Mesodermal cell (in vitro differentiated cells): ENCODE results near the gene VSIG2.
A peak's percentile ranks its signal among the peaks of the same experiment; 100 is the strongest.

Experiments used
- H3K27ac ChIP-seq: 2 replicates; pipeline ENCODE4 v1.7.0; 2013; ENCODE audit warnings: mild to moderate bottlenecking, low read depth, low read length, moderate library complexity; ENCODE audit not compliant: severe bottlenecking
- H3K36me3 ChIP-seq: 2 replicates; pipeline ENCODE4 v1.7.1; 2013; ENCODE audit warnings: mild to moderate bottlenecking, low read length, moderate library complexity; ENCODE audit not compliant: control insufficient read depth, insufficient read depth
- H3K4me1 ChIP-seq: one replicate; pipeline ENCODE4 v1.7.1; 2013; ENCODE audit warnings: mild to moderate bottlenecking, low read length; ENCODE audit not compliant: insufficient read depth, control insufficient read depth, poor library complexity, severe bottlenecking
- H3K4me3 ChIP-seq: 2 replicates; pipeline ENCODE4 v1.7.0; 2013; ENCODE audit warnings: low read length, control low read depth, mild to moderate bottlenecking; ENCODE audit not compliant: insufficient read depth, poor library complexity, severe bottlenecking; ENCODE audit errors: extremely low read depth
- H3K9me3 ChIP-seq: 2 replicates; pipeline ENCODE4 v1.7.1; 2013; ENCODE audit warnings: mild to moderate bottlenecking, low read length, moderate library complexity; ENCODE audit not compliant: control insufficient read depth
- WGBS, 2 experiments: methylation state at CpG; one replicate each; pipeline ENCODE4 v1.1.5; 2013; ENCODE audit warnings: missing lambda C conversion rate in 2 of 2; ENCODE audit not compliant: insufficient coverage in 2 of 2; 5-methylcytosine and 5-hydroxymethylcytosine counted together

The VSIG2 gene

DNA sequence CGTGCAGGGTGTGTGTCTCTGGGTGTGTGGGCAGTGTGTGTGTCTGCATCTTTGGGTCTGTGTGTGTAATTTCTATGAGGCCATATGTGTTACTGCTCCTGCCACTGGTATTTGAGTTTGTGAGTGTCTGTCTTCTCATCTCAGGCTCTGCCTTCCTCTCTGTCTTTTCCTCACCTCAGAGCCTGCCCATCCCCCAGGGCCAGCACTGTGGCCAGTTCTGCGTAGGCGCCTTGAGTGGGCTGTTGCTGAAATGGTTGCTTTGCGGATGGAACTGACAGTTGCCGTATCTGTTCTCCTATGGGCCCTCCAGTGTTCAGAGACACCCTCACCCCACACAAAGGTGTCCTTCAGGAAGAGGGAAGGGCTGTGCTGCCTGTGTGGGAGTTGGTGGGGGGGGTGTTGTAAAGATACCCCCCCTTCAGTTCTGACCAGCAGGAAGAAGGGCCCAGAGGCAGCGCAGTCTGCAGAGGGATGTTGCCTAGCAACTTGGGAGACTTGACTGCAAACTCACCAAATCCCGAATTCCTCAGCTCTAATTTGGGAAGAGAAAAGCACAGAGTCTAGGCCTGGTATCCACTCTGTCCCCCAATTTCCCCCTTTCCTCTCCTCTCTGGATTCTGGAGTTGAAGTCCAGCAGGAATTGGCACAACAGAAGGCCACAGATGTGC is 14.3 kb downstream of the VSIG2 start:
- WGBS, 2 experiments = 28 to 42% methylated on average over 2 of the region's 7 CpGs

DNA sequence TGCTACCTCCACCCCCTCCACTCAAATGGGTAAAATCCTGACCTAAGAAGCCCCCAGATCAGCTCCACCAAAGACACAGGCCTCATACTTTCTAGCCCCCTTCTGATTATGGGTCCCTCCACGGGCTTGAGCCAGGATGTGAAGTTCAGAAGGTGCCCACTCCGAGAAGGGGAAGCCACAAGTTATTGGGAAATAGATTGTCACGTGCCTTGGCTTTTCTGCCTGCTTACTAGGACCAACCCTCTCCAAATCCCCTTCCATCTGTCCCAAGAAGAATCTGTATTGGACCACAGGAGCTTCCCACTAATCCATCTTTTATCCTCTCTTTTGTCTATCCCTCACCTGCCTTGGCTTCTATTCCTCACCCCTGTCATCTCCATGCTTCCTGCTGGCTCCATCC is 15.3 kb downstream of the VSIG2 start:
- H3K36me3 ChIP-seq = no peaks in the 10 kb centered on the region
- H3K4me1 ChIP-seq = peaks cover 15% of the 10 kb centered on the region
- no peaks in the 10 kb centered on the region for H3K9me3 ChIP-seq
- H3K4me3 ChIP-seq = no peak overlapping the region
- 90 to 92% methylated on average over 2 to 3 of the region's 3 CpGs for WGBS, 2 experiments
- no peak overlapping the region for H3K27ac ChIP-seq

More for the DNA sequence above, 14.3 kb downstream of the VSIG2 start:
- no peak overlapping the region for H3K27ac ChIP-seq
- peaks cover 4% of the 10 kb centered on the region for H3K36me3 ChIP-seq
- H3K4me1 ChIP-seq = peaks cover 18% of the 10 kb centered on the region
- H3K9me3 ChIP-seq = no peaks in the 10 kb centered on the region
- no peak overlapping the region for H3K4me3 ChIP-seq

DNA sequence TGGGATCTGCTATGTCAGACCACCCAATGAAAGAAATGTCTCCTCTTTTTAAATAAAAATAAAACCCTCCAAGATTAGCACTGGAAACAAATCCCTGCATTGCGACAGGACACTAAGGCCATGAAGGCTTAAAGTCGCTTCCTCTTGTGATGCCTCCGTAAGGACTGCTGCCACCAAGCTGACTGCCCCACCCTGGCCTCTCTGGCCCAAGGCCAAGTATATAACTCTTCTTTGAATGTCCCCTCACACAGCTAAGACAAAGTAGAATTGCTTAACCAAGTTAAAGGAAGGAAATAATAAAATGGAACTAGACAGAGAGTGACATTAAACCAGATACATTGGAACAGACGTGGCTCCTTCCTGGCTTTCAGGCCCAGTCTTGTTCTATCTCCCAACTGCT is 19.8 kb downstream of the VSIG2 start:
- H3K27ac ChIP-seq = no peak overlapping the region
- WGBS, 2 experiments = 80 to 88% methylated on average over 1 to 3 of the region's 4 CpGs
- H3K4me1 ChIP-seq = no peaks in the 10 kb centered on the region
- H3K9me3 ChIP-seq = no peaks in the 10 kb centered on the region
- no peaks in the 10 kb centered on the region for H3K36me3 ChIP-seq
- no peak overlapping the region for H3K4me3 ChIP-seq

DNA sequence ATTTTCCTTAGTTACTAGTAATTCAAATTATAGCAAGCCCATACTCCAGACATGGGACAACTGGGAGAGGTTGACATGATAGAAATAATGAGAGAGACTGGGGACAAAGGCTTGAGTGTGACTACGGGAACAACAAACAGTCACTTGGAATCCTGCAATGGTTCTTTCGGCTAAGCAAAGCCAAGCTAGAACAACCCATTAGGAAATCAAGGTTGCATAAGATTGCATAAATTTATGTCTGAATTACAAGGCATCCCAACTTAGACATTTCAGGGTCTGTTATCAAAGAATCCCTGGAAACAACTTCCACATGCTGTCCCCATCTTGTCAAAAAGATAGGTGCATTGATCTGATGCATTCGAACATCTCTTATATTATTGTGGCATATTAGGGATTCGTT is 22.5 kb downstream of the VSIG2 start:
- no peaks in the 10 kb centered on the region for H3K36me3 ChIP-seq
- peaks cover 16% of the 10 kb centered on the region for H3K4me1 ChIP-seq
- H3K9me3 ChIP-seq = no peaks in the 10 kb centered on the region
- no peak overlapping the region for H3K27ac ChIP-seq
- H3K4me3 ChIP-seq = no peak overlapping the region
- 89 to 93% methylated on average over 2 to 3 of the region's 4 CpGs for WGBS, 2 experiments

DNA sequence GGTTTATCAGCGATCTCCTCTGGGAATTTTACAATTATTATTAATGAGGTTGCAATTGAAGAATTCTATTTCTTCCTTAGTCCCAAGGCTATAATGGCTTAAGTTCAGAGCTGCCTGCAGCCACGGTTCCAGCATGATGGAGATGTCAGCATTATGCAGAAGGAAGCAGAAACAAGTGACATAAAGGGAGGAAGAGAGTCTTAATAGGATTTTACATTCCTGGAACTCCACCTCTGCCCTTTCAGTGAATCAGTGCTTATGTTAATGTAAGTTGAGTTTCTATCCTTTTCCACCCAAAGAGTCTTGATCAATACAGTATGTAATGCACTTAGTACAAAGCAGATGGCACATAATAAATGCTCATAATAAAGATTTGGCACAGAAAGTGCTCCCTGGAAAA is 23.9 kb downstream of the VSIG2 start:
- WGBS, 2 experiments = no CpG with 5 or more reads among the region's 2 CpGs
- no peaks in the 10 kb centered on the region for H3K9me3 ChIP-seq
- no peaks in the 10 kb centered on the region for H3K36me3 ChIP-seq
- H3K4me3 ChIP-seq = no peak overlapping the region
- H3K27ac ChIP-seq = no peak overlapping the region
- peaks cover 16% of the 10 kb centered on the region for H3K4me1 ChIP-seq

DNA sequence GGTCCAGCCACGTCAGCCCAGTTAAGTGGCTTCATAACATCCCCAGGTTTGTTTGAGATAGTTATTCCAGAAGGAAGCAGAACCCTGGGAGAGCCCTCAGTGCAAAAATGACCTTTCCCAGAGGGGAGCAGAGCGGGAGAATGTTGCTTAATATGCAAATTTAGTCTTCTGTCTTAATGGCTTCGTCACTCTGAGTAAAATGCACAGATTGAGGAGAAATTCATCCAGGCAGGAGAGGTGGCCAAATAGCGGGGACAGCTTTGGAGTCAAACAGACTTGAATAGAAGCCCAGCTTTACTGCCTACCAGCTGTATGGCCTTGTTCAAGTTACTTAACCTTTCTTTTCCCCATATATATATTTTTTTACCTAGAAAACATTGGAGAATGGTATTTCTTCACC is 24.6 kb downstream of the VSIG2 start:
- Histone ChIP-seq H3K27ac (no peak overlapping the region), H3K36me3 (no peaks in the 10 kb centered on the region), H3K9me3 (no peaks in the 10 kb centered on the region), H3K4me3 (no peak overlapping the region), H3K4me1 (peaks cover 16% of the 10 kb centered on the region)
- 75 to 87% methylated on average over 3 to 4 of the region's 4 CpGs for WGBS, 2 experiments

DNA sequence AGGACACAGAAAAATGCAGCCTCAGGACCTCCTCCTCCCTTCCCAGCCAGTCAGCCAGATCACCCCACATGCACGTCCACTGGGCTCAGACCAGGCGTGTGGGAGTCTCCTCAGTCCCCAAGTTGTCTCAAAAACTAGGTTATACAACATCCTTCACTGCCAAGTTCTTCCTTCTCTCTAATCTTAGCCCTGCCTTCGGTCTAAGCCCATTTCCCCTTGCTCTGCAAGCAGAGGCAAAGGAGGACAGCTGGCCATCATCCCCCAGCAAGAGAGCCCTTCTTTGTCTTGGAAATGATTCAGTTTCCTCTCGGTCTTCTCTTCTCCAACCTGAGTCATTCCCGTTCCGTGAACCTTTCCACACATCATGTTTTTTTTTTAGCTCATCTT is 26.3 kb downstream of the VSIG2 start:
- 18 to 34% methylated on average over 4 to 6 of the region's 6 CpGs for WGBS, 2 experiments
- peak overlapping the region; percentile 70 for H3K27ac ChIP-seq
- H3K4me1 ChIP-seq = peaks cover 24% of the 10 kb centered on the region
- H3K4me3 ChIP-seq = no peak overlapping the region
- H3K9me3 ChIP-seq = no peaks in the 10 kb centered on the region
- no peaks in the 10 kb centered on the region for H3K36me3 ChIP-seq

DNA sequence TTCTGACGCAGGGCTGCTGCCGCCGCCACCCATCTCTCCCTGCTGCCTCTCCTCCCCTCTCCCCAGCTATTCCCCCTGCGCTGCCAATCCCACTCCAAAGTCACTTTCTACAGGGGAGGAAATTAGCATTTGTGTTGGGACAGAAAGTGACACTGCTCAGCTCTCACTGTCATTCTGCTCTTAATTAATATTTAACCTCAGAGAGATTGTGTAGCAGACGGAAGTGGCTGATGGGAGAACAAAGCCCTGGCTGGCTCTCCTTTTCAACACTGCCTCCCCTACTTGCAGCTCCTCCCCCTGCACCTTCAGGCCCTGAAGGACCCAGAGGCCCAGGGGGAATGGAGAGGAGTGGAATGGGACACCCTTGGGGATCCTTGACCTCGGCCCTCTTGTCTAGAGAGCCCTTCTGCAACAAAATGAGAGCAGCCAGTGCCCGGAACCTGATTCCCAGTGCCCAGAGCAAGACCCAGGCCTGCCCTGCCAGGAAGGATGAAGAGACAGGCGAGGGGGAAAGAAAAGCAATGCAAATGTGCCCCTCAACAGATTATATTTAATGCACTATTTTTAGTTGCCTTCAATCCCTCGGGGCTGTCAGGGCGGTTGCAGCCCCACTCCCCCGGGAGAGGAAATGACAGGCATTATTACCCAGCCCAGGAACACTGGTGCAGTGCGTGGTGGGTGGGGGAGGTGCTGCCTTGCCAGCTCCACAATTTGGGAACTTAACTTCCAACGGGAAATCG is 26.9 kb downstream of the VSIG2 start:
- Histone ChIP-seq H3K36me3 (no peaks in the 10 kb centered on the region), H3K4me1 (peaks cover 24% of the 10 kb centered on the region), H3K4me3 (no peak overlapping the region), H3K27ac (peak overlapping the region; percentile 70), H3K9me3 (no peaks in the 10 kb centered on the region)
- 29 to 45% methylated on average over 1 to 10 of the region's 14 CpGs for WGBS, 2 experiments

DNA sequence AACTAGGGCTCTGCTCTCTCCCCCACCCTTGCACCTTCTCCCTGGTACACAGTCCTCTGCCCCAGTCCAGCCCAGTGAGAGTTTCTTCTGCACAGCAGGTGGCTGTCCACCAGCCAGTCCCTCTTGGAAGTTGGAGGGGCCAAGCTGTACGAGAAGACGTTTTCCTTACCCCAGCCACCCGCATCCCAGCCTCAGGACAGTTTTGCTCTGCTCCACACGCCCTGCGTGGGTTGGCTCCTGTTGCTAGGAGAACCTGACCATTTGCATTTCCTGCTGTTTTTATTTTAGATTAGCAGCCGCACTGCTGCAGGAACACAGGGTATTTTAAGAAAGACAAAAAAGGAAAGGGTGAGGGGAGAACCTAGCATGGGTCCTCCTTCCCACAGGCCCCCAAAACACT is 29.9 kb downstream of the VSIG2 start:
- Histone ChIP-seq H3K4me1 (peaks cover 39% of the 10 kb centered on the region), H3K9me3 (no peaks in the 10 kb centered on the region), H3K27ac (no peak overlapping the region), H3K36me3 (no peaks in the 10 kb centered on the region), H3K4me3 (no peak overlapping the region)
- 62 to 67% methylated on average over 5 to 6 of the region's 6 CpGs for WGBS, 2 experiments

DNA sequence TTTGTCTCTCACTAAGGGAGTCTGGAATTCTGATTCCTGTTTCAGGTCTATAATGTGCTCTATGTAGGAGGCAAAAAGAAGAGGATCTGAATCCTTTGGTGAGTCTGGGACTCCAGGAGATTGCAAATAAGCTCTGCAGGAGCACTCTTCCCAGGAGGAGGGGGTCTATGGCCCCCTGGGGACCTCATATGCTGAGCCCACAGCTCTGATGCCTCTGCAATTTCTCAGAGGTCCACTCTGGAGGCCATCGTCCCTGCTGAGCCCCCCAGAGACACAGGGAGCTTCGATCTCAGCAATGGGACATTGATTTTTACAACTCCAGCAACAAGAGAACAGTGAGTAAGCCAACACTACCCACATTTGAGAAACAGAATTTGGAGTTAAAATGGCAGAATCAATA is 32.5 kb downstream of the VSIG2 start:
- Histone ChIP-seq H3K4me3 (no peak overlapping the region), H3K9me3 (no peaks in the 10 kb centered on the region), H3K4me1 (peaks cover 22% of the 10 kb centered on the region), H3K36me3 (no peaks in the 10 kb centered on the region), H3K27ac (no peak overlapping the region)
- WGBS, 2 experiments = 0% methylated on average over 1 of the region's 2 CpGs; no CpG with 5 or more reads in 1 of the 2 experiments

DNA sequence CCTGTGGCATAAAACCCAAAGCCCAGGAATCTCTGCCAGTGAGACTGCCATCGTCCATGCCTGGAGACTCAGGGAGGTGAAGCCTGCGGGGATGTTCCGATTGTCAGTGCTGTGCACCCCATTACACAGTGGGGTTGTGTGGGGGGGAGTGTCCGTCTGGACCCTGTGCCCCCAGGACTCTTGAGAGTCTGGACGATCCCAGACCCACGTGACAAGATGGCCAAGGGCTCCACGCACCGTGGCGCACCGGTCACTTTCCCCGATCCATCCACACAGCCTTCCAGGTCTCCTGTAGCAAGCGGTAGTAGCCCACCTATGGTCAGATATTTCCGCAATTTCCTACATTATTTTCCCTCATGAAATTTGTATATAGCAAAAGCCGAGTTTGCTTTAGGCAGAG is 33.3 kb downstream of the VSIG2 start:
- peaks cover 22% of the 10 kb centered on the region for H3K4me1 ChIP-seq
- no peak overlapping the region for H3K4me3 ChIP-seq
- H3K27ac ChIP-seq = no peak overlapping the region
- no peaks in the 10 kb centered on the region for H3K9me3 ChIP-seq
- 26 to 28% methylated on average over 11 to 12 of the region's 14 CpGs for WGBS, 2 experiments
- H3K36me3 ChIP-seq = no peaks in the 10 kb centered on the region
